Neural cell (in vitro differentiated cells): ENCODE measurements around the gene TRIM45. TPM values are rescaled to one million over a fixed set of nuclear protein-coding genes. Genes with fewer than 3 reads are reported as not detected.

Source experiments
- H2AFZ ChIP-seq: fragments of 200-600, 300-800 bp; sonication (generic), shearing (Covaris generic); 2 replicates; pipeline ENCODE4 v1.6.0; 2014; ENCODE audit warnings: low read depth, mild to moderate bottlenecking, antibody characterized with exemption, low read length, moderate library complexity
- H3F3A ChIP-seq: fragments of 200-600 bp; shearing (Covaris generic); 2 replicates; pipeline ENCODE4 v1.6.1; 2016; ENCODE audit warnings: mild to moderate bottlenecking, moderate library complexity, mixed read lengths, antibody characterized with exemption, low read length; ENCODE audit not compliant: insufficient read depth, poor library complexity, severe bottlenecking
- H3K27ac ChIP-seq: fragments of 200-600, 300-800 bp; sonication (generic), shearing (Covaris generic); 2 replicates; pipeline ENCODE4 v1.5.1; 2014; ENCODE audit warnings: mild to moderate bottlenecking, low read length, moderate library complexity
- H3K27me3 ChIP-seq: fragments of 300-800, 200-600 bp; sonication (generic), shearing (Covaris generic); 2 replicates; pipeline ENCODE4 v1.6.0; 2014; ENCODE audit warnings: mild to moderate bottlenecking, low read depth, low read length, moderate library complexity; ENCODE audit not compliant: insufficient read depth
- H3K36me3 ChIP-seq: fragments of 300-800, 200-600 bp; sonication (generic), shearing (Covaris generic); 2 replicates; pipeline ENCODE4 v1.5.1; 2014; ENCODE audit warnings: mild to moderate bottlenecking, antibody characterized with exemption, low read length, moderate library complexity; ENCODE audit not compliant: insufficient read depth
- H3K4me2 ChIP-seq: fragments of 300-800, 200-600 bp; sonication (generic), shearing (Covaris generic); 2 replicates; pipeline ENCODE4 v1.6.0; 2014; ENCODE audit warnings: mild to moderate bottlenecking, low read length
- H3K4me3 ChIP-seq: fragments of 300-800, 200-600 bp; sonication (generic), shearing (Covaris generic); 2 replicates; pipeline ENCODE4 v1.5.1; 2014; ENCODE audit warnings: mild to moderate bottlenecking, low read length, moderate library complexity
- H3K79me2 ChIP-seq: fragments of 200-600 bp; shearing (Covaris generic); replicated peaks from 2 replicates; pipeline ENCODE4 v1.6.0; 2014; ENCODE audit warnings: mild to moderate bottlenecking, low read length, moderate library complexity; ENCODE audit not compliant: insufficient read depth
- H3K9ac ChIP-seq: fragments of 300-800, 200-600 bp; sonication (generic), shearing (Covaris generic); 2 replicates; pipeline ENCODE4 v1.6.1; 2016; ENCODE audit warnings: mild to moderate bottlenecking, low read length, mixed read lengths
- H3K9me2 ChIP-seq: fragments of 200-600 bp; shearing (Covaris generic); 2 replicates; pipeline ENCODE4 v1.6.1; 2016; ENCODE audit warnings: mild to moderate bottlenecking, low read length, mixed read lengths; ENCODE audit not compliant: insufficient read depth
- H3K9me3 ChIP-seq: fragments of 200-600, 300-800 bp; sonication (generic), shearing (Covaris generic); 2 replicates; pipeline ENCODE4 v1.6.1; 2016; ENCODE audit warnings: mild to moderate bottlenecking, mixed run types, low read length, moderate library complexity, mixed read lengths
- H4K20me1 ChIP-seq: fragments of 200-600 bp; shearing (Covaris generic); 2 replicates; pipeline ENCODE4 v1.6.1; 2016; ENCODE audit warnings: mild to moderate bottlenecking, mixed run types; ENCODE audit not compliant: insufficient read depth
- EP300 ChIP-seq: fragments of 450-650 bp; conservative IDR thresholded peaks from 2 replicates; pipeline ENCODE4 v1.6.1; 2014; ENCODE audit warnings: antibody characterized with exemption, mild to moderate bottlenecking, moderate library complexity; ENCODE audit not compliant: poor library complexity, severe bottlenecking
- EZH2 ChIP-seq: fragments of 200-600, 300-800 bp; shearing (Covaris generic), sonication (generic); IDR thresholded peaks from 2 replicates; pipeline ENCODE4 v1.6.1; 2014; ENCODE audit warnings: antibody characterized with exemption, low read length, borderline replicate concordance, mild to moderate bottlenecking; ENCODE audit not compliant: insufficient read depth, poor library complexity, severe bottlenecking
- MXI1 ChIP-seq: fragments of 450-650 bp; conservative IDR thresholded peaks from 2 replicates; pipeline ENCODE4 v1.6.1; 2014; ENCODE audit warnings: antibody characterized with exemption, mild to moderate bottlenecking; ENCODE audit not compliant: poor library complexity, severe bottlenecking
- POLR2AphosphoS5 ChIP-seq: IDR thresholded peaks from 2 replicates; pipeline ENCODE4 v1.6.1; 2012
- RAD21 ChIP-seq: fragments of 450-650 bp; conservative IDR thresholded peaks from 2 replicates; pipeline ENCODE4 v1.6.1; 2014; ENCODE audit warnings: antibody characterized with exemption, mild to moderate bottlenecking, moderate library complexity
- REST ChIP-seq: IDR thresholded peaks from 2 replicates; pipeline ENCODE4 v1.6.1; 2012; ENCODE audit warnings: borderline replicate concordance
- SMC3 ChIP-seq: fragments of 450-650 bp; conservative IDR thresholded peaks from 2 replicates; pipeline ENCODE4 v1.6.1; 2014; ENCODE audit warnings: antibody characterized with exemption, mild to moderate bottlenecking, moderate library complexity; ENCODE audit not compliant: poor library complexity
- TAF1 ChIP-seq: IDR thresholded peaks from 2 replicates; pipeline ENCODE4 v1.6.1; 2012; ENCODE audit warnings: low read depth
- polyA plus RNA-seq: library from polyadenylated mRNA; depleted of rRNA; stranded (reverse); fragments of >200 nt; gene quantifications from 2 replicates; pipeline ENCODE4 v1.2.3, GENCODE V29; 2014
- TF ChIP-seq, protein P1 (sequence below): fragments of 450-650 bp; IDR thresholded peaks from 2 replicates; pipeline ENCODE4 v1.5.1; 2014; ENCODE audit warnings: antibody characterized with exemption, mild to moderate bottlenecking, moderate library complexity; ENCODE audit not compliant: poor library complexity, severe bottlenecking

TRIM45 gene
- polyA plus RNA-seq, 1 donor from 2014 or later, result 4.9 TPM

- Histone ChIP-seq H3K9me2 (no peaks in the 10 kb centered on the region), H3K9ac (peak overlapping the region; percentile 20), H3K27ac (peak overlapping the region; percentile 50), H3F3A (no peaks in the 10 kb centered on the region), H3K9me3 (no peaks in the 10 kb centered on the region), H3K36me3 (no peaks in the 10 kb centered on the region), H3K27me3 (no peaks in the 10 kb centered on the region), H3K79me2 (no peaks in the 10 kb centered on the region), H2AFZ (no peak overlapping the region), H4K20me1 (no peaks in the 10 kb centered on the region), H3K4me2 (peak overlapping the region; percentile 31), H3K4me3 (peak overlapping the region; percentile 45)
- TF ChIP-seq EZH2, result no peak
- no peak for TF ChIP-seq MXI1
- TF ChIP-seq EP300, result no peak
- TF ChIP-seq RAD21, result no peak
- no peak for TF ChIP-seq POLR2AphosphoS5
- no peak for TF ChIP-seq TAF1
- TF ChIP-seq, protein P1, sequence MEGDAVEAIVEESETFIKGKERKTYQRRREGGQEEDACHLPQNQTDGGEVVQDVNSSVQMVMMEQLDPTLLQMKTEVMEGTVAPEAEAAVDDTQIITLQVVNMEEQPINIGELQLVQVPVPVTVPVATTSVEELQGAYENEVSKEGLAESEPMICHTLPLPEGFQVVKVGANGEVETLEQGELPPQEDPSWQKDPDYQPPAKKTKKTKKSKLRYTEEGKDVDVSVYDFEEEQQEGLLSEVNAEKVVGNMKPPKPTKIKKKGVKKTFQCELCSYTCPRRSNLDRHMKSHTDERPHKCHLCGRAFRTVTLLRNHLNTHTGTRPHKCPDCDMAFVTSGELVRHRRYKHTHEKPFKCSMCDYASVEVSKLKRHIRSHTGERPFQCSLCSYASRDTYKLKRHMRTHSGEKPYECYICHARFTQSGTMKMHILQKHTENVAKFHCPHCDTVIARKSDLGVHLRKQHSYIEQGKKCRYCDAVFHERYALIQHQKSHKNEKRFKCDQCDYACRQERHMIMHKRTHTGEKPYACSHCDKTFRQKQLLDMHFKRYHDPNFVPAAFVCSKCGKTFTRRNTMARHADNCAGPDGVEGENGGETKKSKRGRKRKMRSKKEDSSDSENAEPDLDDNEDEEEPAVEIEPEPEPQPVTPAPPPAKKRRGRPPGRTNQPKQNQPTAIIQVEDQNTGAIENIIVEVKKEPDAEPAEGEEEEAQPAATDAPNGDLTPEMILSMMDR, result no peak
- TF ChIP-seq REST, result no peak
- no peak for TF ChIP-seq SMC3
These were observed 24.6 kb downstream of the TRIM45 start for GRCh38 chr1:117096951-117097408.

- Histone ChIP-seq H3K4me3 (no peak overlapping the region), H3K9ac (no peak overlapping the region), H3K27ac (no peak overlapping the region), H3K27me3 (no peaks in the 10 kb centered on the region), H3F3A (no peaks in the 10 kb centered on the region), H3K36me3 (no peaks in the 10 kb centered on the region), H3K9me3 (no peaks in the 10 kb centered on the region), H3K79me2 (no peaks in the 10 kb centered on the region), H3K9me2 (no peaks in the 10 kb centered on the region), H3K4me2 (no peak overlapping the region), H2AFZ (no peak overlapping the region), H4K20me1 (no peaks in the 10 kb centered on the region)
- TF ChIP-seq, protein P1, result no peak
- TF ChIP-seq MXI1 (no peak), POLR2AphosphoS5 (no peak), EZH2 (no peak)
These were observed 26.5 kb downstream of the TRIM45 start for GRCh38 chr1:117094841-117095604.
